Chondrocyte (in vitro differentiated cells): ENCODE measurements around the gene APOC4. TPM values are rescaled to one million over a fixed set of nuclear protein-coding genes. Genes with fewer than 3 reads are reported as not detected.

ENCODE experiments used
- DNase-seq: peaks from one replicate; pipeline ENCODE4 v3.0.0; 2021; ENCODE audit warnings: mixed read lengths, low spot score
- H3K27ac Mint-ChIP-seq: one replicate; pipeline ENCODE4 v1.8.0; 2021; ENCODE audit warnings: mild to moderate bottlenecking, moderate library complexity, mixed read lengths; ENCODE audit not compliant: unreplicated experiment
- H3K27me3 Mint-ChIP-seq: 2 replicates; pipeline ENCODE4 v1.8.0; 2021; ENCODE audit warnings: low read depth, mixed read lengths
- H3K36me3 Mint-ChIP-seq: 2 replicates; pipeline ENCODE4 v1.8.0; 2021; ENCODE audit warnings: low read depth, mixed read lengths
- H3K4me1 Mint-ChIP-seq: 2 replicates; pipeline ENCODE4 v1.8.0; 2021; ENCODE audit warnings: low read depth, mild to moderate bottlenecking, mixed read lengths
- H3K4me3 Mint-ChIP-seq: one replicate; pipeline ENCODE4 v1.8.0; 2021; ENCODE audit warnings: mild to moderate bottlenecking, moderate library complexity, mixed read lengths; ENCODE audit not compliant: unreplicated experiment
- H3K9me3 Mint-ChIP-seq: 2 replicates; pipeline ENCODE4 v1.8.0; 2021; ENCODE audit warnings: low read depth, mixed read lengths
- total RNA-seq: library from RNA; stranded (reverse); gene quantifications from 3 replicates; pipeline ENCODE4 v1.2.1, GENCODE V29; 2021
- TF ChIP-seq, protein P1 (sequence below): fragments of 200-600 bp; sonication (generic); IDR thresholded peaks from 2 replicates; pipeline ENCODE4 v1.5.0; 2021; ENCODE audit warnings: antibody characterized with exemption, mild to moderate bottlenecking, moderate library complexity

The APOC4 gene
- total RNA-seq, 1 donor from 2014 or later: not detected

DNA sequence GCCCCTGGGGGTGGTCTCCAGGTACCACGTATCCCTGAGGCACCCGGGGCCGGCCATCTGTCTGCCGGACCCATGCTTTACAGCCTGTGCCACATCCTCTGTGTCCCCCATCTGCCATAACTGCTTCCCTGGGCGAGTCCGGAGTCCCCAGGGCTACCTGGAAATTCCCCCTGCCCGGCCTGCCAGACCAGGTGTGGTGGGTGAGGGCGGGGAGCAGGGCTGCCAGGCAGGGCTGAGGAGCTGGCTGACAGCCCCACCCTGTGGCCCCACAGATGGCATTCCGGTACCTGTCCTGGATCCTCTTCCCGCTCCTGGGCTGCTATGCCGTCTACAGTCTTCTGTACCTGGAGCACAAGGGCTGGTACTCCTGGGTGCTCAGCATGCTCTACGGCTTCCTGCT is 48.9 kb downstream of the APOC4 start:
- no peaks in the 10 kb centered on the region for H3K9me3 Mint-ChIP-seq
- H3K27ac Mint-ChIP-seq: no peak overlapping the region
- no peak overlapping the region for H3K4me3 Mint-ChIP-seq
- TF ChIP-seq, protein P1, sequence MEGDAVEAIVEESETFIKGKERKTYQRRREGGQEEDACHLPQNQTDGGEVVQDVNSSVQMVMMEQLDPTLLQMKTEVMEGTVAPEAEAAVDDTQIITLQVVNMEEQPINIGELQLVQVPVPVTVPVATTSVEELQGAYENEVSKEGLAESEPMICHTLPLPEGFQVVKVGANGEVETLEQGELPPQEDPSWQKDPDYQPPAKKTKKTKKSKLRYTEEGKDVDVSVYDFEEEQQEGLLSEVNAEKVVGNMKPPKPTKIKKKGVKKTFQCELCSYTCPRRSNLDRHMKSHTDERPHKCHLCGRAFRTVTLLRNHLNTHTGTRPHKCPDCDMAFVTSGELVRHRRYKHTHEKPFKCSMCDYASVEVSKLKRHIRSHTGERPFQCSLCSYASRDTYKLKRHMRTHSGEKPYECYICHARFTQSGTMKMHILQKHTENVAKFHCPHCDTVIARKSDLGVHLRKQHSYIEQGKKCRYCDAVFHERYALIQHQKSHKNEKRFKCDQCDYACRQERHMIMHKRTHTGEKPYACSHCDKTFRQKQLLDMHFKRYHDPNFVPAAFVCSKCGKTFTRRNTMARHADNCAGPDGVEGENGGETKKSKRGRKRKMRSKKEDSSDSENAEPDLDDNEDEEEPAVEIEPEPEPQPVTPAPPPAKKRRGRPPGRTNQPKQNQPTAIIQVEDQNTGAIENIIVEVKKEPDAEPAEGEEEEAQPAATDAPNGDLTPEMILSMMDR: no peak
- peaks cover 26% of the 10 kb centered on the region for H3K36me3 Mint-ChIP-seq
- H3K4me1 Mint-ChIP-seq: no peaks in the 10 kb centered on the region
- H3K27me3 Mint-ChIP-seq: no peaks in the 10 kb centered on the region
- DNase-seq: no peak

DNA sequence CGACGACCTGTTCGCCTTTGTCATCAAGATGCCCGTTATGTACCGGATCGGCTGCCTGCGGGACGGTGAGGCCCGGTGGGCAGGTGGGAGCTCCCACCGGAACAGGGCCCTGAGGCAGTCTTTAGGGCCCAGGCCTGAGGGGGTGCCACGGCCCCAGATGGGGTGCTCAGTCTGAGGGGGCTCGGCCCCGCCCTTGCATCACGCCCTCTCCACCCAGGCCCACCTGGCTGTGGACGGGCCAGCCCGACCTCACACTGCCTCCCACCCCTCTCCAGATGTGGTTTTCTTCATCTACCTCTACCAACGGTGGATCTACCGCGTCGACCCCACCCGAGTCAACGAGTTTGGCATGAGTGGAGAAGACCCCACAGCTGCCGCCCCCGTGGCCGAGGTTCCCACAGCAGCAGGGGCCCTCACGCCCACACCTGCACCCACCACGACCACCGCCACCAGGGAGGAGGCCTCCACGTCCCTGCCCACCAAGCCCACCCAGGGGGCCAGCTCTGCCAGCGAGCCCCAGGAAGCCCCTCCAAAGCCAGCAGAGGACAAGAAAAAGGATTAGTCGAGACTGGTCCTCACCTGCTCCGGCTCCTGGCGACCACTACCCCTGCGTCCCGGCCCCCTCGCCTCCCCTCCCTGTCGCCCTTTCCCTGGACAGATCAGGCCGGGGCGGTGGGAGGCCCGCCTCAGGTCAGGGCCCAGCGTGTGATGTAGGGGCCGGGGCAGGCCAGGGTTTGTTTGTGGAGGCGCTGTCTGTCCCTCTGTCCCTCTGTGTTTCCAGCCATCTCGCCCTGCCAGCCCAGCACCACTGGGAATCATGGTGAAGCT is 50.5 kb downstream of the APOC4 start:
- TF ChIP-seq, protein P1: no peak
- Mint-ChIP-seq H3K27me3 (no peaks in the 10 kb centered on the region), H3K36me3 (peaks cover 21% of the 10 kb centered on the region), H3K4me1 (no peaks in the 10 kb centered on the region), H3K4me3 (no peak overlapping the region), H3K9me3 (no peaks in the 10 kb centered on the region), H3K27ac (no peak overlapping the region)
- no peak for DNase-seq

DNA sequence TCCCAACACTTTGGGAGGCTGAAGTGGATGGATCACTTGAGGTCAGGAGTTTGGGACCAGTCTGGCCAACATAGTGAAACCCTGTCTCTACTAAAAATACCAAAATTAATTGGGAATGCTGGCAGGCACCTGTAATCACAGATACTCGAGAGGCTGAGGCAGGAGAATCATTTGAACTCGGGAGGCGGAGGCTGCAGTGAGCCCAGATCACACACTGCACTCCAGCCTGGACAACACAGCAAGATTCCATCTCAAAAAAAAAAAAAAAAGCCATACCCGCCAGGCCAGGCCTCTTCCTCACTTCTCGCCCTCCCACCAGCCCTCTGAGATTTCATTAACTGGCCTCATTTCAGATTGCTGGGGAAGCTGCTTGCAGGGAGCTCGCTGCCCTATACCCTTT is 51.5 kb downstream of the APOC4 start:
- Mint-ChIP-seq H3K9me3 (no peaks in the 10 kb centered on the region), H3K27me3 (no peaks in the 10 kb centered on the region), H3K27ac (no peak overlapping the region), H3K4me1 (no peaks in the 10 kb centered on the region), H3K36me3 (peaks cover 17% of the 10 kb centered on the region), H3K4me3 (no peak overlapping the region)
- DNase-seq: no peak
- TF ChIP-seq, protein P1: no peak

DNA sequence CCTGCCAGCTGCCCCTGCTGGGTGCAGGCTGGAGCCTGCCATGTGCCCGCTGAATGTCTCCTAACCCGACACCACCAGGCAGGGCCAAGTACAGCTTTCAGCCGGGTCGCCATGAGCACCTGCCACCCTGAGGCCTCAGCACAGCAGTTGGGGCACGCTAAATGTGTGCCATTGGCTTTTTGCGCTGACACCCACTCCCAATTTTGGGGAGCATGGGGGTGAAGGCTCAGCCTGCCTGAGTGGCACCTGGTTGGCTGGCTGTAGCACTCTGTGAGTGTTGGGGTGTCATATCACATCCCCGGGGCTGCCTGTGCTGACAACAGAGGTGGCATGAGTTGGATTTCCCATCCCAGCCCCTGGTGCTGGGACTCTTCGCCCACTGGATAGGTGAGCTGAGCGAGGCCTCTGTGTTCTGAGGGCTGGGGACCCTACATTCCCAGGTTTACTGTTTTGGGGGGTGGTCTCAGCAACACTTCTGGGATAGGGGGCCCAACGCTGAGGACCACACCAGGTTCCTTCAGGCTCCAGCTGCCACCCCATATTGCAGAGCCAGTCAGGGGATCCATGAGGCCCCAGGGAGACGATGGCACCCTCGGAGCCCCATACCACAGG is 52.0 kb downstream of the APOC4 start:
- Mint-ChIP-seq H3K4me3 (no peak overlapping the region), H3K9me3 (no peaks in the 10 kb centered on the region), H3K36me3 (peaks cover 14% of the 10 kb centered on the region), H3K27ac (no peak overlapping the region), H3K27me3 (no peaks in the 10 kb centered on the region), H3K4me1 (no peaks in the 10 kb centered on the region)
- DNase-seq: no peak
- TF ChIP-seq, protein P1: no peak

Other genes starting within 250 kb of the APOC4 start
- not detected in 3 replicates for gene CEACAM16, start 243.1 kb upstream of the APOC4 start, total RNA-seq
- gene BCL3, start 193.5 kb upstream of the APOC4 start, total RNA-seq: 9.2 to 14.9 TPM (median 11.8 TPM) in 3 replicates
- not detected in 3 replicates for gene CBLC, start 164.3 kb upstream of the APOC4 start, total RNA-seq
- 4.3 to 15.1 TPM (median 14.0 TPM) in 3 replicates for gene BCAM, start 133.1 kb upstream of the APOC4 start, total RNA-seq
- gene NECTIN2, start 95.9 kb upstream of the APOC4 start, total RNA-seq: 88.9 to 120 TPM (median 116 TPM) in 3 replicates
- gene TOMM40, start 51.0 kb upstream of the APOC4 start, total RNA-seq: 39.0 to 46.1 TPM (median 40.9 TPM) in 3 replicates
- 47.1 to 178 TPM (median 170 TPM) in 3 replicates for gene APOE, start 36.4 kb upstream of the APOC4 start, total RNA-seq
- gene APOC1, start 27.6 kb upstream of the APOC4 start, total RNA-seq: 2.2 to 6.9 TPM in 2 of 3 replicates, not detected in the other
- gene APOC2, start 3.8 kb downstream of the APOC4 start, total RNA-seq: not detected in 3 replicates
- 91.4 to 122 TPM (median 96.3 TPM) in 3 replicates for gene CLPTM1, start 13.1 kb downstream of the APOC4 start, total RNA-seq
- 7.4 to 11.0 TPM (median 9.8 TPM) in 3 replicates for gene RELB, start 59.2 kb downstream of the APOC4 start, total RNA-seq
- 43.4 to 63.6 TPM (median 49.1 TPM) in 3 replicates for gene CLASRP, start 96.8 kb downstream of the APOC4 start, total RNA-seq
- 0.12 to 0.58 TPM (median 0.49 TPM) in 3 replicates for gene ZNF296, start 134.2 kb downstream of the APOC4 start, total RNA-seq
- 14.7 to 21.7 TPM (median 17.8 TPM) in 3 replicates for gene GEMIN7, start 137.0 kb downstream of the APOC4 start, total RNA-seq
- gene PPP1R37, start 150.9 kb downstream of the APOC4 start, total RNA-seq: 23.9 to 30.2 TPM (median 24.0 TPM) in 3 replicates
- gene NKPD1, start 218.7 kb downstream of the APOC4 start, total RNA-seq: 0.10 to 0.13 TPM in 2 of 3 replicates, not detected in the other
- 12.7 to 15.9 TPM (median 13.7 TPM) in 3 replicates for gene TRAPPC6A, start 236.0 kb downstream of the APOC4 start, total RNA-seq
- 15.1 to 21.0 TPM (median 17.6 TPM) in 3 replicates for gene BLOC1S3, start 236.5 kb downstream of the APOC4 start, total RNA-seq